B cell (primary cell): ENCODE results near the gene SMAD1. TPM values are rescaled to one million over a fixed set of nuclear protein-coding genes. Genes with fewer than 3 reads are reported as not detected.

Experiments
- ATAC-seq: fragments of 200-7000 bp; cut with Tn5 transposase; one replicate; pipeline ENCODE4 v1.10.0; 2021; ENCODE audit warnings: low read depth, mild to moderate bottlenecking, moderate number of reproducible peaks, moderate library complexity
- CTCF ChIA-PET: fragments of 350-600 bp; sonication (Branson Sonifier 250); formaldehyde crosslinking; loops from one replicate; lab custom pipeline; 2021; ENCODE audit warnings: antibody characterized with exemption, inconsistent platforms; lab: Charles Lee
- POLR2A ChIA-PET: fragments of 350-600 bp; sonication (Branson Sonifier 250); formaldehyde crosslinking; loops from one replicate; lab custom pipeline; 2021; ENCODE audit warnings: antibody characterized with exemption; lab: Charles Lee
- DNase-seq: peaks from one replicate; pipeline ENCODE4 v3.0.0; 2013
- H2AFZ ChIP-seq: 2 replicates; pipeline ENCODE4 v1.6.1; 2012; ENCODE audit warnings: mild to moderate bottlenecking, low read depth, low read length; ENCODE audit not compliant: insufficient read depth, poor library complexity, severe bottlenecking
- H3K27ac ChIP-seq, 2 donors: 1 replicate in 1 of 2; 2 replicates in 1 of 2; pipeline ENCODE4 v1.5.1; 2012 to 2013; ENCODE audit warnings: low read length in 2 of 2, mild to moderate bottlenecking in 2 of 2, moderate library complexity in 1 of 2
- H3K27me3 ChIP-seq, 4 experiments: fragments of 200-600 bp in 1 of 4; sonication (generic) in 1 of 4; replicated peaks in 1 of 4; 1 replicate in 2 of 4; 2 replicates in 2 of 4; pipeline versions ENCODE4 v1.6.1 to v1.7.0; 2013 to 2016; ENCODE audit warnings: low read length in 3 of 4, mild to moderate bottlenecking in 2 of 4, mixed read lengths in 1 of 4, moderate library complexity in 1 of 4; ENCODE audit not compliant: insufficient read depth in 4 of 4, control insufficient read depth in 3 of 4; ENCODE audit errors: control extremely low read depth in 1 of 4
- H3K36me3 ChIP-seq, 2 experiments: replicated peaks in 1 of 2; 1 replicate in 1 of 2; 2 replicates in 1 of 2; pipeline versions ENCODE4 v1.6.1 to v1.7.1; 2013; ENCODE audit warnings: low read length in 1 of 2; ENCODE audit not compliant: insufficient read depth in 2 of 2, control insufficient read depth in 1 of 2; ENCODE audit errors: control extremely low read depth in 1 of 2, extremely low read depth in 1 of 2
- H3K4me1 ChIP-seq, 2 donors: fragments of 200-600 bp in 1 of 2; sonication (generic) in 1 of 2; 1 replicate in 1 of 2; 2 replicates in 1 of 2; pipeline versions ENCODE4 v1.5.1 to v1.6.1; 2013 to 2017; ENCODE audit warnings: low read length in 2 of 2; ENCODE audit not compliant: control insufficient read depth in 2 of 2, insufficient read depth in 2 of 2
- H3K4me2 ChIP-seq: replicated peaks from 2 replicates; pipeline ENCODE3; 2012; ENCODE audit warnings: mild to moderate bottlenecking, low read depth, low read length; ENCODE audit not compliant: poor library complexity, severe bottlenecking
- H3K4me3 ChIP-seq, 5 experiments: fragments of 200-600 bp in 1 of 5; sonication (generic) in 1 of 5; 1 replicate in 3 of 5; 2 replicates in 2 of 5; pipeline versions ENCODE4 v1.5.1 to v1.7.0; 2011 to 2016; ENCODE audit warnings: low read length in 4 of 5, mild to moderate bottlenecking in 4 of 5, low read depth in 2 of 5, control low read depth in 1 of 5, moderate library complexity in 1 of 5; ENCODE audit not compliant: insufficient read depth in 1 of 5; ENCODE audit errors: control extremely low read depth in 1 of 5, extremely low read depth in 1 of 5
- H3K79me2 ChIP-seq: fragments of 200-600 bp; sonication (generic); one replicate; pipeline ENCODE4 v1.6.0; 2016; ENCODE audit warnings: low read length; ENCODE audit not compliant: control insufficient read depth, insufficient read depth
- H3K9ac ChIP-seq: fragments of 200-600 bp; sonication (generic); 2 replicates; pipeline ENCODE4 v1.6.1; 2017; ENCODE audit warnings: mild to moderate bottlenecking, low read length, moderate library complexity
- H3K9me3 ChIP-seq, 3 donors: one replicate each; pipeline versions ENCODE4 v1.6.1 to v1.7.1; 2013; ENCODE audit warnings: low read length in 2 of 3; ENCODE audit not compliant: control insufficient read depth in 2 of 3, insufficient read depth in 1 of 3; ENCODE audit errors: control extremely low read depth in 1 of 3
- H4K20me1 ChIP-seq: 2 replicates; pipeline ENCODE4 v1.6.0; 2012; ENCODE audit warnings: mild to moderate bottlenecking, low read length; ENCODE audit not compliant: insufficient read depth, control insufficient read depth, poor library complexity, severe bottlenecking
- H3K27ac Mint-ChIP-seq: one replicate; pipeline ENCODE4 v1.8.0; 2021; ENCODE audit warnings: mixed read lengths
- H3K27me3 Mint-ChIP-seq: one replicate; pipeline ENCODE4 v1.8.0; 2021; ENCODE audit warnings: mixed read lengths
- H3K4me1 Mint-ChIP-seq: one replicate; pipeline ENCODE4 v1.8.0; 2021; ENCODE audit warnings: mixed read lengths
- H3K4me3 Mint-ChIP-seq: one replicate; pipeline ENCODE4 v1.8.0; 2021; ENCODE audit warnings: mixed read lengths
- H3K9me3 Mint-ChIP-seq: one replicate; pipeline ENCODE4 v1.8.0; 2022; ENCODE audit warnings: mixed read lengths; ENCODE audit not compliant: insufficient read depth
- EZH2 ChIP-seq: IDR thresholded peaks from 2 replicates; pipeline ENCODE4 v1.6.1; 2012; ENCODE audit warnings: borderline replicate concordance, low read depth, mild to moderate bottlenecking, moderate library complexity, low read length; ENCODE audit not compliant: insufficient read depth, poor library complexity, severe bottlenecking
- WGBS: methylation state at CpG from one replicate; pipeline ENCODE4 v1.1.5; 2013; ENCODE audit warnings: missing lambda C conversion rate; ENCODE audit not compliant: insufficient coverage; 5-methylcytosine and 5-hydroxymethylcytosine counted together
- intact Hi-C: fragments of 100-400 bp; cut with micrococcal nuclease; formaldehyde crosslinking; loops from one replicate; pipeline ENCODE4 v1.10.0; 2022
- polyA plus RNA-seq: library from polyadenylated mRNA; depleted of rRNA; stranded (reverse); fragments of >200 nt; gene quantifications from 2 replicates; pipeline ENCODE4 v1.2.3, GENCODE V29; 2012
- total RNA-seq, 2 donors: library from RNA; stranded (reverse); fragments of 120-200 nt in 1 of 2; gene quantifications; 1 replicate in 1 of 2; 2 replicates in 1 of 2; pipeline versions ENCODE4 v1.2.3 to v1.2.4, GENCODE V29; 2013 to 2022
- TF ChIP-seq, protein P1 (sequence below): fragments of 200-600 bp; IDR thresholded peaks from one replicate; pipeline ENCODE4 v1.8.0; 2022; ENCODE audit warnings: antibody characterized with exemption, mild to moderate bottlenecking

SMAD1 gene
- total and polyA plus RNA-seq, 2 donors (not counting 1 experiment from before 2014, with no cell fraction given) = 0.12 TPM; not detected in 1

DNA sequence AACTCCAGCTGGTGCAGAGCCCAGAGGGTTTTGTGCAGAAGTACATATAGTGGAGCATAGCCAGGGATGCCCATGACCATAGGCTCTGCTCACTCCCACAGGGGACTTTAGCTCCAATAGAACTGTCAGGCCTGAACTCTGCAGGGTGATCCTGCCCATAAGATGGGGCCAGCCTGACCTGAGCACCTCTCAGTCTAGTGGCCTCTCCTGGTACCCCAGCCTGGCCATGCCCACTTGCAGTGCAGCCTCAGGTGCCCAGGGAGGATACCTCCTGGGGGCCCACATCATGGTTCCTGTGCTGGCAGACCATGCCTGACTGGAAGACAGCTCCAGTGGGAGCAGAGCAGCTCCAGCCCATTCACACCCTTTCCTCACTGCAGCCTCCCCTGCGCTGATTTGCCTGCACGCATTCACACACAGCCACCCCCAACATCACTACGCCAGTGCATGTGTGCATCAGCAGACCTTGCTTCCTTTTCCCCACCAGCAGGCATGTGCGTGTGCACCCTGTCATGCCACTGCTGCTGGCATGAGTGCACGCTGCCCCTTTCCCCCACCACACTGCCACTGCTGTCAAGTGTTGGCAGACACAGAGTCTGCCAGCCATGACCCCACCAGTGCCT lies 84.5 kb downstream of the SMAD1 start:
- POLR2A ChIA-PET = no interaction called here
- Histone ChIP-seq H3K9ac (no peak overlapping the region), H3K4me1 (no peaks in the 10 kb centered on the region), H2AFZ (no peak overlapping the region), H3K79me2 (no peaks in the 10 kb centered on the region), H3K4me2 (no peak overlapping the region), H3K27me3 (peaks cover 0 to 5% (median 1%) of the 10 kb centered on the region in 4 experiments), H3K9me3 (peaks cover 0 to 3% (median 1%) of the 10 kb centered on the region in 3 donors), H3K36me3 (no peaks in the 10 kb centered on the region), H4K20me1 (no peaks in the 10 kb centered on the region), H3K27ac (no peak overlapping the region), H3K4me3 (no peak overlapping the region)
- H3K27ac Mint-ChIP-seq = no peak overlapping the region
- no peak for TF ChIP-seq EZH2
- TF ChIP-seq, protein P1, sequence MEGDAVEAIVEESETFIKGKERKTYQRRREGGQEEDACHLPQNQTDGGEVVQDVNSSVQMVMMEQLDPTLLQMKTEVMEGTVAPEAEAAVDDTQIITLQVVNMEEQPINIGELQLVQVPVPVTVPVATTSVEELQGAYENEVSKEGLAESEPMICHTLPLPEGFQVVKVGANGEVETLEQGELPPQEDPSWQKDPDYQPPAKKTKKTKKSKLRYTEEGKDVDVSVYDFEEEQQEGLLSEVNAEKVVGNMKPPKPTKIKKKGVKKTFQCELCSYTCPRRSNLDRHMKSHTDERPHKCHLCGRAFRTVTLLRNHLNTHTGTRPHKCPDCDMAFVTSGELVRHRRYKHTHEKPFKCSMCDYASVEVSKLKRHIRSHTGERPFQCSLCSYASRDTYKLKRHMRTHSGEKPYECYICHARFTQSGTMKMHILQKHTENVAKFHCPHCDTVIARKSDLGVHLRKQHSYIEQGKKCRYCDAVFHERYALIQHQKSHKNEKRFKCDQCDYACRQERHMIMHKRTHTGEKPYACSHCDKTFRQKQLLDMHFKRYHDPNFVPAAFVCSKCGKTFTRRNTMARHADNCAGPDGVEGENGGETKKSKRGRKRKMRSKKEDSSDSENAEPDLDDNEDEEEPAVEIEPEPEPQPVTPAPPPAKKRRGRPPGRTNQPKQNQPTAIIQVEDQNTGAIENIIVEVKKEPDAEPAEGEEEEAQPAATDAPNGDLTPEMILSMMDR = no peak
- intact Hi-C loops = no loop called here
- DNase-seq = peak; percentile 3
- H3K4me1 Mint-ChIP-seq = no peaks in the 10 kb centered on the region
- CTCF ChIA-PET = no interaction called here
- WGBS = 94% methylated on average over 5 of the region's 5 CpGs
- peaks cover 3% of the 10 kb centered on the region for H3K9me3 Mint-ChIP-seq
- H3K27me3 Mint-ChIP-seq = peaks cover 58% of the 10 kb centered on the region
- H3K4me3 Mint-ChIP-seq = no peak overlapping the region
- ATAC-seq = no peak

GRCh38 chr4:145566768-145567167 lies 85.1 kb downstream of the SMAD1 start:
- Histone ChIP-seq H3K4me3 (no peak overlapping the region), H3K36me3 (no peaks in the 10 kb centered on the region), H3K27ac (no peak overlapping the region), H3K9me3 (peaks cover 0 to 3% (median 1%) of the 10 kb centered on the region in 3 donors), H3K4me1 (no peaks in the 10 kb centered on the region), H4K20me1 (no peaks in the 10 kb centered on the region), H3K4me2 (no peak overlapping the region), H3K27me3 (peaks cover 0 to 5% (median 1%) of the 10 kb centered on the region in 4 experiments), H3K9ac (no peak overlapping the region), H2AFZ (no peak overlapping the region), H3K79me2 (no peaks in the 10 kb centered on the region)
- intact Hi-C loops = no loop called here
- no peak overlapping the region for H3K4me3 Mint-ChIP-seq
- CTCF ChIA-PET = no interaction called here
- peaks cover 3% of the 10 kb centered on the region for H3K9me3 Mint-ChIP-seq
- POLR2A ChIA-PET = no interaction called here
- DNase-seq (no peak), ATAC-seq (no peak)
- WGBS = 98% methylated on average over 5 of the region's 5 CpGs
- TF ChIP-seq, protein P1 = no peak
- no peak for TF ChIP-seq EZH2
- peaks cover 60% of the 10 kb centered on the region for H3K27me3 Mint-ChIP-seq
- no peaks in the 10 kb centered on the region for H3K4me1 Mint-ChIP-seq
- no peak overlapping the region for H3K27ac Mint-ChIP-seq
